BE2C (cell line): ENCODE measurements around the gene DEFB131B.

Experiments
- DNase-seq: peaks from one replicate; pipeline ENCODE4 v3.0.0-alpha.2; 2020
- H3K27me3 ChIP-seq: fragments of 250-450 bp; sonication (Bioruptor Pico); 2 replicates; pipeline ENCODE4 v1.5.1; 2020; ENCODE audit warnings: mild to moderate bottlenecking
- H3K36me3 ChIP-seq: fragments of 250-450 bp; sonication (Bioruptor Pico); 2 replicates; pipeline ENCODE4 v1.5.1; 2020; ENCODE audit warnings: mild to moderate bottlenecking
- H3K4me1 ChIP-seq: fragments of 250-450 bp; sonication (Bioruptor Pico); 2 replicates; pipeline ENCODE4 v1.5.1; 2020
- H3K4me3 ChIP-seq: 2 replicates; pipeline ENCODE4 v1.5.1; 2011; ENCODE audit warnings: low read depth, low read length
- H3K9me3 ChIP-seq: fragments of 250-450 bp; sonication (Bioruptor Pico); 2 replicates; pipeline ENCODE4 v1.5.1; 2020
- CTCF ChIP-seq: IDR thresholded peaks from 2 replicates; pipeline ENCODE4 v1.5.1; 2012; ENCODE audit warnings: mild to moderate bottlenecking, low read depth, low read length

The DEFB131B gene

DNA sequence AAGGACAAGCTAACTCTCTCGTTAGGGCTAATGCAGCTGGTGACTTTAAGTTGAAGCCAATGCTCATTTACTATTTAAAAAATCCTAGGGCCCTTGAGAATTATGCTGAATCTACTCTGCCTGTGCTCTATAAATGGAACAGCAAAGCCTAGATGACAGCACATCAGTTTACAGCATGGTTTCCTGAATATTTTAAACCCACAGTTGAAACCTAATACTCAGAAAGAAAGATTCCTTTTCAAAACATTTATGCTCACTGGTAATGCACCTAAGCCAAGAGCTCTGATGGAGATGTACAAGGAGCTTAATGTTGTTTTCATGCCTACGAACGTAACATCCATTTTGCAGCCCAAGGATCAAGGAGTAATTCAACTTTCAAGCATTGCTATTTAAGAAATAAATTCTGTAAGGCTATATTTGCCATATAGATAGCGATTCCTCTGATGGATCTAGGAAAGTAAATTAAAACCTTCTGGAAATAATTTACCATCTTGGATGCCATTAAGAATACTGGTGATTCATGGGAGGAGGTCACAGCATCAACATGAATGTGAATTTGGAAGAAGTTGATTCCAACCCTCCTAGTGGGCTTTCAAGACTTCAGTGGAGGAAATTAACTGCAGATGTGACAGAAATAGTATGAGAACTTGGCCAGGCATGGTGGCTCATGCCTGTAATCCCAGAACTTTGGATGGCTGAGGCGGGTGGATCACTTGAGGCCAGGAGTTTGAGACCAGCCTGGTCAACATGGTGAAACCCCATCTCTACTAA, 35.7 kb downstream of the DEFB131B start:
- no peaks in the 10 kb centered on the region for H3K4me1 ChIP-seq
- H3K27me3 ChIP-seq = no peaks in the 10 kb centered on the region
- H3K9me3 ChIP-seq = no peaks in the 10 kb centered on the region
- no peak for DNase-seq
- no peak for TF ChIP-seq CTCF
- no peak overlapping the region for H3K4me3 ChIP-seq
- peaks cover 9% of the 10 kb centered on the region for H3K36me3 ChIP-seq

DNA sequence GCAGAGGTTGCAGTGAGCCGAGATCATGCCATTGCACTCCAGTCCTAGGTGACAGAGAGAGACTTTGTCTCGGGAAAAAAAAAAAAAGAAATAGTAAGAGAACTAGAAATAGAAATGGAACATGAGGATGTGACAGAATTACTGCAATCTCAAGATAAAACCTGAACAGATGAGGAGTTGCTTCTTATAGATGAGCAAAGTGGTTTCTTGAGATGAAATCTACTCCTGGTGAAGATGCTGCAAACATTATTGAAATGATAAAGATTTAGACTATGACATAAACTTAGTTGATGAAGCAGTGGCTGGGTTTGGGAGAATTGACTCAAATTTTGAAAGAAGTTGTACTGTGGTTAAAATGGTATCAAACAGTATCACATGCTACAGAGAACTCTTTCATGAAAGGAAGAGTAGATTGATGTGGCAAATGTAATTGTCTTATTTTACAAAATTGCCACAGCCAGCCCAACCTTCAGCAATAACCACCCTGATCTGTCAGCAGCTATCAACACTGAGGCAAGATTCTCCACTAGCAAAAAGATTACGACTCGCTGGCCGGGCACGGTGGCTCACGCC, 36.5 kb downstream of the DEFB131B start:
- Histone ChIP-seq H3K9me3 (no peaks in the 10 kb centered on the region), H3K36me3 (peaks cover 9% of the 10 kb centered on the region), H3K4me1 (no peaks in the 10 kb centered on the region), H3K27me3 (no peaks in the 10 kb centered on the region), H3K4me3 (no peak overlapping the region)
- no peak for TF ChIP-seq CTCF
- DNase-seq = no peak

DNA sequence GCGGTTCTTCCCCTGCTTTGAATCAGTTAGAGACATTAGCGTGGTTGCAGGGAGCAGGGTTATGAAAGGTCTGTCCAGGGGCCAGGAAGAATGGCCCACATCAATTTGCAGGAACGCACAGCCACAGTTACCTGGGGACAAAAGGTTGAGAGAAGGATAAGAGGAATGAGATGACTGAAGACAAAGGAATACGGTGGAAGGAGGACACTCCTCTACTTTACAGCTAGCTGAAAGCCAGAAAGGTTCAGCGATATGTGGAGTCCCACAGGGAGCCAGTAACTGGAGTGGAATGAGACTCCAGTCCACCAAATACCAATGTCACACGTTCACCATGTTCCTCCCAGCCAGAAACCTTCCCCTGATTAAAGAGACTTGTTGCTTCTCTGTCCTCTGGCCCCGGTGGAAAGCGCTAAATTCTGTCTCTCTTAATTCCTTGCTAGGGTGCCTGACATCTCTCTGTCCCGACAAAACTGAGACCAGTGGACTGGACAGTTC, 39.4 kb downstream of the DEFB131B start:
- no peaks in the 10 kb centered on the region for H3K27me3 ChIP-seq
- H3K4me1 ChIP-seq = no peaks in the 10 kb centered on the region
- no peaks in the 10 kb centered on the region for H3K9me3 ChIP-seq
- TF ChIP-seq CTCF = no peak
- no peak for DNase-seq
- no peak overlapping the region for H3K4me3 ChIP-seq
- peaks cover 14% of the 10 kb centered on the region for H3K36me3 ChIP-seq

GRCh38 chr11:71927820-71928736, 49.8 kb downstream of the DEFB131B start, which contains the start of gene XNDC1N:
TSS of gene XNDC1N (minus strand) at chr11:71928594. CDS start at chr11:71923353, 5,241 bp downstream.
- no peak for TF ChIP-seq CTCF

DNA sequence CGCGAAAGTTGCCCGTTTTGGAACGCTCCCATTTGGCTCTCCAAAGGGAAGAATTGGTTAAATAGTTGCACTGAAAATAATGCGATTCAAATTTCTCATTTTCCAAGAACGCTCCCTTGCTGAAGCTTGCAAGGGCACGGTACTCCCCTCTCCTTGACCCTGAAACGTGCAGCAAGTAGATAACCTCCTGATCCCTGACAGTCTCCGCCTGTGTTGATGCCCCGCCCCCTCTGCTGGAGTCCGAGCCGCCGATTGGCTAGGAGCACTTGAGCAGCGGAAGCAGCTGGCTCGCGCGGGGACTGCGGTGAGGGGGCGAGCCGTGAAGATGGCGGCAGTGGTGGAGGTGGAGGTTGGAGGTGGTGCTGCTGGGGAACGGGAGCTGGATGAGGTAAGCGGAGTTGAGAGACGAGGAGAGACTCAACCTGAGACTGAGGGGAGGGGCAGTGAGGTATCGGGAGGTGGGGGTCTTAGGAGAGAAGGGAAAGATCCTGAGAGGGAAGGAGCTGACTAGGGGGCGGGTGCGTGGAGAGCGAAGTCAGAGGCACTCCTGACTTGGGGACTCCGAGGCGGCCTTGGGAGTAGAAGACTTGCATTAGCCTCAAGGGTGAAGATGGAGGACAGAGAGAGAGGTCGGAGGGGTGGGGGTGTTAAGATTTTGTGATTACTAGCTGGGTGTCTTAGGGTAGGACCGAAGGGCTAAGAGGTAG, 50.6 kb downstream of the DEFB131B start, which contains the start of gene RNF121:
Gene RNF121 (plus strand): TSS at position 310 of the 707 bp plus-strand sequence. CDS start 16 bp downstream, at position 326.
- H3K4me3 ChIP-seq = peak within 1 kb of the TSS; percentile 93
- no peaks in the 10 kb centered on the region for H3K4me1 ChIP-seq
- no peaks in the 10 kb centered on the region for H3K9me3 ChIP-seq
- no peaks in the 10 kb centered on the region for H3K27me3 ChIP-seq
- peak; percentile 99 for DNase-seq
- peaks cover 3% of the 10 kb centered on the region; the same call in 1 of the 2 replicates for H3K36me3 ChIP-seq
- TF ChIP-seq CTCF = no peak

More at GRCh38 chr11:71927820-71928736, 49.8 kb downstream of the DEFB131B start, which contains the start of gene XNDC1N:
- H3K9me3 ChIP-seq = no peaks in the 10 kb centered on the region
- H3K27me3 ChIP-seq = no peaks in the 10 kb centered on the region
- DNase-seq = peak; percentile 83
- H3K4me1 ChIP-seq = no peaks in the 10 kb centered on the region
- H3K36me3 ChIP-seq = peaks cover 3% of the 10 kb centered on the region; the same call in 1 of the 2 replicates
- H3K4me3 ChIP-seq = peak within 1 kb of the TSS; percentile 93
